HepG2 (cell line): ENCODE measurements around the gene LHPP. TPM values are rescaled to one million over a fixed set of nuclear protein-coding genes. Genes with fewer than 3 reads are reported as not detected.

Experiments
- ATAC-seq: fragments of 200-7000 bp; cut with Tn5 transposase; 3 replicates; pipeline ENCODE4 v1.9.1; 2020; ENCODE audit warnings: mild to moderate bottlenecking, moderate library complexity
- BruUV-seq: library from RNA; stranded (reverse); fragments of 400-500 nt; replicated peaks from 2 replicates; lab custom pipeline; 2021; lab: Mats Ljungman, UMichigan
- CTCF ChIA-PET: fragments of 300-600 bp; formaldehyde crosslinking; extraction: SDS; loops from one replicate; lab custom pipeline; 2021; ENCODE audit warnings: low total read pairs, inconsistent platforms, low intra/inter-chr PET ratio; lab: Yijun Ruan, JAX
- POLR2A ChIA-PET: fragments of 350-600 bp; sonication (Branson Sonifier 250); formaldehyde crosslinking; loops from one replicate; lab custom pipeline; 2020; ENCODE audit warnings: antibody characterized with exemption, inconsistent platforms; lab: Yijun Ruan, JAX
- DNase-seq: peaks from one replicate; pipeline ENCODE4 v3.0.0-alpha.2; 2015; ENCODE audit warnings: low spot score
- FAIRE-seq: peaks from 3 replicates; lab custom pipeline; 2011; peaks lifted over from hg19 to GRCh38; lab: Jason Lieb, UNC
- H2AFZ ChIP-seq: one replicate; pipeline ENCODE4 v1.6.1; 2011; ENCODE audit warnings: low read length, inconsistent platforms
- H3K27ac ChIP-seq: fragments of 300-600 bp; 3 replicates; pipeline ENCODE4 v1.8.0; 2011; ENCODE audit warnings: mixed run types, mild to moderate bottlenecking, mixed read lengths, low read length, inconsistent platforms; ENCODE audit not compliant: insufficient read depth; ENCODE audit errors: extremely low read length
- H3K27me3 ChIP-seq, 2 experiments: fragments of 200-600 bp in 1 of 2; 2 replicates in 1 of 2; 3 replicates in 1 of 2; pipeline versions ENCODE4 v1.6.0 to v1.8.0; 2011; ENCODE audit warnings: low read length in 2 of 2, mild to moderate bottlenecking in 2 of 2, moderate library complexity in 2 of 2, inconsistent platforms in 1 of 2; ENCODE audit not compliant: insufficient read depth in 2 of 2, control insufficient read depth in 1 of 2
- H3K36me3 ChIP-seq, 2 experiments: fragments of 200-600 bp in 1 of 2; replicated peaks in 1 of 2; 2 replicates in 1 of 2; 3 replicates in 1 of 2; pipeline versions ENCODE4 v1.5.1 to v1.8.0; 2011; ENCODE audit warnings: low read length in 2 of 2, inconsistent platforms in 1 of 2; ENCODE audit not compliant: insufficient read depth in 2 of 2, control insufficient read depth in 1 of 2
- H3K4me1 ChIP-seq: 2 replicates; pipeline ENCODE4 v1.5.1; 2012; ENCODE audit warnings: low read length, inconsistent platforms; ENCODE audit not compliant: insufficient read depth
- H3K4me2 ChIP-seq: 2 replicates; pipeline ENCODE4 v1.6.0; 2011; ENCODE audit warnings: low read depth, low read length, inconsistent platforms
- H3K4me3 ChIP-seq, 3 experiments: fragments of 200-600 bp in 1 of 3; sonication (generic), shearing (Covaris generic) in 1 of 3; replicated peaks in 1 of 3; 2 replicates each; pipeline ENCODE4 v1.5.1; 2011 to 2016; ENCODE audit warnings: low read length in 3 of 3, inconsistent platforms in 2 of 3, low read depth in 2 of 3, mild to moderate bottlenecking in 2 of 3, control low read depth in 1 of 3, mixed read lengths in 1 of 3; ENCODE audit not compliant: insufficient read depth in 1 of 3
- H3K79me2 ChIP-seq: one replicate; pipeline ENCODE4 v1.6.1; 2011; ENCODE audit warnings: low read length, inconsistent platforms; ENCODE audit not compliant: insufficient read depth
- H3K9ac ChIP-seq: 2 replicates; pipeline ENCODE4 v1.6.0; 2011; ENCODE audit warnings: mild to moderate bottlenecking, low read depth, low read length, inconsistent platforms; ENCODE audit not compliant: insufficient read depth
- H3K9me3 ChIP-seq: 2 replicates; pipeline ENCODE4 v1.5.1; 2012; ENCODE audit warnings: mild to moderate bottlenecking, low read length
- H4K20me1 ChIP-seq: 2 replicates; pipeline ENCODE4 v1.6.0; 2011; ENCODE audit warnings: inconsistent platforms, mild to moderate bottlenecking, low read length, moderate library complexity; ENCODE audit not compliant: insufficient read depth
- NFRKB ChIP-seq: fragments of 450-650 bp; IDR thresholded peaks from 2 replicates; pipeline ENCODE4 v1.6.1; 2017
- WIZ ChIP-seq: sonication (generic); formaldehyde crosslinking; IDR thresholded peaks from 2 replicates; pipeline ENCODE4 v1.5.1; 2020; ENCODE audit warnings: mild to moderate bottlenecking, missing genetic modification reagents
- ZBTB46 ChIP-seq: sonication (generic); formaldehyde crosslinking; IDR thresholded peaks from 2 replicates; pipeline ENCODE4 v1.4.0; 2020; ENCODE audit warnings: mild to moderate bottlenecking, missing genetic modification reagents, borderline replicate concordance
- ZBTB8A ChIP-seq: sonication (generic); formaldehyde crosslinking; IDR thresholded peaks from 2 replicates; pipeline ENCODE4 v1.4.0; 2020; ENCODE audit warnings: mild to moderate bottlenecking, low read depth, missing genetic modification reagents, borderline replicate concordance
- ZFP37 ChIP-seq: sonication (generic); formaldehyde crosslinking; IDR thresholded peaks from 2 replicates; pipeline ENCODE4 v1.4.0; 2020; ENCODE audit warnings: missing genetic modification reagents, borderline replicate concordance
- ZNF513 ChIP-seq: sonication (generic); formaldehyde crosslinking; conservative IDR thresholded peaks from 2 replicates; pipeline ENCODE4 v1.5.0; 2020; ENCODE audit warnings: missing genetic modification reagents
- WGBS: methylation state at CpG from one replicate; pipeline ENCODE4 v1.1.6; 2017; ENCODE audit warnings: low lambda C conversion rate; 5-methylcytosine and 5-hydroxymethylcytosine counted together
- in situ Hi-C: cut with HindIII; loops from 2 replicates; pipeline ENCODE4 v1.10.0; 2017; ENCODE audit warnings: low pct_unique_long_range_greater_than_20kb; ENCODE audit not compliant: extremely low pct_ligation_motif_present
- intact Hi-C: fragments of 100-400 bp; cut with micrococcal nuclease; formaldehyde crosslinking; loops from one replicate; pipeline ENCODE4 v1.10.0; 2022; ENCODE audit not compliant: unreplicated experiment
- polyA plus RNA-seq, 8 experiments: library from polyadenylated mRNA; depleted of rRNA in 3 of 8; stranded (reverse) in 7 of 8; unstranded in 1 of 8; fragments of >200 nt; fragmentation: Illumina TruSeq in 4 of 8; extraction: Trizol in 4 of 8; gene quantifications; 2 replicates each; pipeline versions ENCODE4 v1.2.1 to v1.2.3, GENCODE V29; 2011 to 2016; ENCODE audit warnings: low read depth in 4 of 8, missing spikeins in 1 of 8, mixed read lengths in 1 of 8; ENCODE audit not compliant: insufficient read depth in 1 of 8
- total RNA-seq, 5 experiments: library from RNA; depleted of rRNA; stranded (reverse); fragments of >200 nt; fragmentation: Illumina TruSeq; extraction: Trizol; gene quantifications; 2 replicates each; pipeline ENCODE4 v1.2.3, GENCODE V29; 2016; ENCODE audit warnings: low read depth in 1 of 5

Gene LHPP
- total and polyA plus RNA-seq, 2 of the 13 experiments (the other 11 are each of a cell fraction or from before 2014, with no cell fraction given) = 5.2 to 13.1 TPM

DNA sequence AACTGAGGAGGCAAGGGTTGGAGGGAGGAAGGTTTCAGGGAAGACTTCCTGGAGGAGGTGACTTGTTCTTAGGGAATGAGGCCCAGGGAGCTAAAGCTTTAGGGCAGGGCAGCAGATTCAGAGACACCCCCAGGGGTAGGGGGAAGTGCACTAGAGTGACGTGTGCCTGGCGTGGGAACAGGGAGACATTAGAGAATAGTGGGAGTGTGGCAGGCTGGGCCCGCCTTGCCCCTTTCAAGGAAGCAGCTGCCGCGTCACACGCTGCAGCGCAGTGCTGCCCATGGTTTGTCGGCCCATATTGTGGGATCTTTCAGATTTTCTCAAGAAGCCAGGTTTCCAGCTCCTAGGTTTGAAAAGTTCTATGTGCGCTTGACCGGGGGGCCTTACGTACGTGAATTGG lies 139.4 kb downstream of the LHPP start:
- Histone ChIP-seq H3K4me1 (peaks cover 56% of the 10 kb centered on the region), H3K36me3 (no peaks in the 10 kb centered on the region), H3K9ac (no peak overlapping the region), H3K9me3 (no peaks in the 10 kb centered on the region), H3K27ac (no peak overlapping the region), H2AFZ (no peak overlapping the region), H3K4me3 (no peak overlapping the region), H3K79me2 (no peaks in the 10 kb centered on the region), H3K27me3 (no peaks in the 10 kb centered on the region), H3K4me2 (no peak overlapping the region), H4K20me1 (no peaks in the 10 kb centered on the region)
- CTCF ChIA-PET = no interaction called here
- ATAC-seq (no peak), FAIRE-seq (no peak), DNase-seq (no peak)
- POLR2A ChIA-PET = no interaction called here
- in situ Hi-C loops (no loop called here), intact Hi-C loops (no loop called here)
- BruUV-seq = no TSS peak
- TF ChIP-seq ZBTB8A (CRISPR knock-in tag) = no peak
- TF ChIP-seq WIZ = no peak
- WGBS = 77% methylated on average over 9 of the region's 12 CpGs

DNA sequence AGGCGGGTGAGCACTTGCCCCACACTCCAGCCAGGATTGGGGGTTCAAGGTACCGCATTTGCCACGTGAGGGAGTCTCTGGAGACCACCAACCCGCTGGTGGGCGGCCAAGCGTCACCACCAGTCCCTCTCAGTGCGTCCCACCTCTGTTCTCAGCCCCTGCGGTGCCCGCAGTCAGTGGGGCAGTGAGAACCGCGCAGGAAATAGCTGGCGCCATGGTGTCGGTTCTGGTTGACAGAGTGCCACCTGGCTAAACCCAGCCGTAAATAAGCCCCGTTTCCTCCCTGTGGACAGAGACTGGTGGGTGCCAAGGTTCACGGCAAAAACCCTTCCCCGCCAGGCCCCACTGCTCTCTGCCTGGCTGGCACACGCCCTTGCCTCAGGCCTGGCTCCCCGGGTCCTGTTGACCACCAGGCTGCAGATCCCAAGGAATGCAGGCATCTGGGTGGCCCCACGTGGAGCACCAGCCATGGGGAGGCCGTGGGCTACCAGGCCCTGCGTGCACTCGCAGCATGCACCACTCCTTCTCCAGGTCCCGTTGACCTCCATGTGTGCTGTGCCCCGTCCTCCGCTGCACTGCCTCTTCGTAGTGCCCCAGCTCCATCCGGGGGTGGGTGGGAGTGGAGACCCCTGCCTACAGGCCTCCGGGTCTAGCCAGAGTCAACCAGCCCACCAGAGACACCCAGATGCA lies 140.0 kb downstream of the LHPP start:
- POLR2A ChIA-PET = no interaction called here
- Histone ChIP-seq H3K9ac (no peak overlapping the region), H3K4me3 (no peak overlapping the region), H3K79me2 (no peaks in the 10 kb centered on the region), H2AFZ (no peak overlapping the region), H3K27me3 (no peaks in the 10 kb centered on the region), H3K4me2 (no peak overlapping the region), H3K27ac (no peak overlapping the region), H4K20me1 (no peaks in the 10 kb centered on the region), H3K36me3 (no peaks in the 10 kb centered on the region), H3K4me1 (peaks cover 55% of the 10 kb centered on the region), H3K9me3 (no peaks in the 10 kb centered on the region)
- CTCF ChIA-PET = no interaction called here
- no peak for DNase-seq
- 81% methylated on average over 9 of the region's 29 CpGs for WGBS
- intact Hi-C loops (no loop called here), in situ Hi-C loops (no loop called here)
- TF ChIP-seq ZBTB46 (CRISPR knock-in tag) (no peak), ZNF513 (CRISPR knock-in tag) (no peak), ZFP37 (CRISPR knock-in tag) (no peak), NFRKB (no peak)
- BruUV-seq = no TSS peak
- ATAC-seq = no peak
- FAIRE-seq = no peak
